Fibroblast of mammary gland (primary cell): Measurements from ENCODE around the gene DMPK.

Experiments used
- DNase-seq: peaks from one replicate; pipeline ENCODE4 v3.0.0-alpha.2; 2010; ENCODE audit warnings: low read depth
- H3K4me3 ChIP-seq: 2 replicates; pipeline ENCODE4 v1.5.1; 2011; ENCODE audit warnings: low read depth, mild to moderate bottlenecking, low read length, moderate library complexity; ENCODE audit not compliant: control insufficient read depth
- TF ChIP-seq, protein P1 (sequence below): conservative IDR thresholded peaks from 2 replicates; pipeline ENCODE4 v1.5.1; 2011; ENCODE audit warnings: low read depth, low read length, inconsistent platforms; ENCODE audit not compliant: control insufficient read depth, insufficient read depth

DMPK gene

DNA sequence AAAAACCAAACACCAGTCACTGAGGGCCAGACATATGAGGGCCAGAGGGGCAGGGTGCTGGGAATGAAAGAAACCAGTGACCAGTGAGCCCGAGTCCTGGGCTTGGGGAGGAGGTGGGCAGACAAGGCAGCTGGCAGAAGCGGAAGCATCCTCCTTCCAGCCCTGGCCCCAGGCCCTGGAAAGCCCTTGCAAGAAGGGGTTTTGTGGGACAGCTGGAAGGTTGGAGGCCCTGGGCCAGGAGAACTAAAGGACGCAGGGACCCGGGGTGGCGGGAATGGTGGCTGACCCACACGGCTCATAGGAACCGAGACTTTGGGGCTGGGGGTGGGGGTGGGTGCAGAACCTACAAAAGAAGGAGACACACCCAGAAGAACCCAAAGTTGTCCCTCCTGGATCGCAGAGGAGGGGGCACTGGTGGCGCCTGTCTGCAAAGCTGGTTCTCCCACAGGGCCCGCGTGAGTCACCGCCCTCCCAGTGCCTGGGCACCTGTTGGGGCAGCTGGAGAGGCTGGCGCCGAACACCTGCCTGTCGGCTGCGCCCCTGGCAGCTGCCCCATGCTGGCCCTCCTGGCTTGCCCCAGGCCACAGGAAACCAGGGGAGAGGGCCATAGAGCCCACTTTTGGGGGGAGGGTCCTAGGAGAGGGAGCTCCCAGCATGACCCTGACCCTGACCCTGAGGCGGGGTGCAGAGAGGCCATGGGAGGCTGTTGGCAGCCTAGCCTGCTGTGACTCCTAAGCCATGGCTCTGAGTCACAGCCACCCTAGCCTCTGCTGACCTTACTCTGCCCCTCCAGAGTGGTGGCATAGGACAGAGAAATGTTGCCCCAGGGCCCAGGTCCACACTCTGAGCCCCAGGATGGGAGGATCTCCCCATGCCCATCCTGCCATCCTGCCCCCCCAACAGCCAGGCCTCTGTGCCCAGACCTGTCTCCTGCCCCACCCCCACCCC is 802 bp downstream of the DMPK start:
- H3K4me3 ChIP-seq: peak overlapping the region; percentile 24
- DNase-seq: no peak
- TF ChIP-seq, protein P1, sequence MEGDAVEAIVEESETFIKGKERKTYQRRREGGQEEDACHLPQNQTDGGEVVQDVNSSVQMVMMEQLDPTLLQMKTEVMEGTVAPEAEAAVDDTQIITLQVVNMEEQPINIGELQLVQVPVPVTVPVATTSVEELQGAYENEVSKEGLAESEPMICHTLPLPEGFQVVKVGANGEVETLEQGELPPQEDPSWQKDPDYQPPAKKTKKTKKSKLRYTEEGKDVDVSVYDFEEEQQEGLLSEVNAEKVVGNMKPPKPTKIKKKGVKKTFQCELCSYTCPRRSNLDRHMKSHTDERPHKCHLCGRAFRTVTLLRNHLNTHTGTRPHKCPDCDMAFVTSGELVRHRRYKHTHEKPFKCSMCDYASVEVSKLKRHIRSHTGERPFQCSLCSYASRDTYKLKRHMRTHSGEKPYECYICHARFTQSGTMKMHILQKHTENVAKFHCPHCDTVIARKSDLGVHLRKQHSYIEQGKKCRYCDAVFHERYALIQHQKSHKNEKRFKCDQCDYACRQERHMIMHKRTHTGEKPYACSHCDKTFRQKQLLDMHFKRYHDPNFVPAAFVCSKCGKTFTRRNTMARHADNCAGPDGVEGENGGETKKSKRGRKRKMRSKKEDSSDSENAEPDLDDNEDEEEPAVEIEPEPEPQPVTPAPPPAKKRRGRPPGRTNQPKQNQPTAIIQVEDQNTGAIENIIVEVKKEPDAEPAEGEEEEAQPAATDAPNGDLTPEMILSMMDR: no peak

DNA sequence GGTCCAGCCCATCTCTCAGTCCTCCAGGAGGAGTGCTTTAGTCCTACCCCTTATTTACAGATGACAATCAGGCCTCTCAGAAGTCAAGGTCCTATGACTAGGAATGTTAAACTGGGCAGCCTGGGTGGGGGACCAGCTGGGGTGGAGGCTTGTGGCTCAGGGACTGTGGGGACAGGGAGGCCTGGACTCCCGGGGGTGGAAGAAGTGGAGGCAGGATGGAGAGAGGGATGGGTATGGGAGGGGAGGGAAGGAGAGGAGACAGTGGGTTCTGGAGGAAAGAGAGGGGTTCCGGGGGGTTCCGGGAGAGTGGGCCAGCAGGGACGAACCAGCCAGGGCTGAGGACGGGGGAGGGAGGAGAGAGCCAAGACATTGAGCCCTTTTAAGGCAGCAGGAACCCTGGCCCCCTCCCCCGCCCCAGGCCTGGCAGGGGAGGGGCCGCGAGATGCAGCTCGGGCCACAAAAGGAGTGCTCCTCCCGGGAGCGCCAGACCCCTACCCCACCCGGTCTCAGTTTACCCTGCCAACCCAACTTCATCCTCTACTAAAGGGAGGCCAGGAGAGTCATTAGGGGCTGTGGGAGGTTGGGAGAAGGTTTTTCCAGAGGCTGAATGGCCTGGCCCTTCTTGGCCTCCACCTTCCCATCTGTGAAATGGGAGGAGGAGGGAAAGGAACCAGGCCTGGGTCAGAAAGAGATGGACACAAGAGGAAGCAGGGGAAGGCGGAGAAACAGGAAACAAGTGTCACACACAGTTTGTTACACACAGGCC is 1.7 kb downstream of the DMPK start:
- no peak overlapping the region for H3K4me3 ChIP-seq
- DNase-seq: no peak
- TF ChIP-seq, protein P1: no peak

DNA sequence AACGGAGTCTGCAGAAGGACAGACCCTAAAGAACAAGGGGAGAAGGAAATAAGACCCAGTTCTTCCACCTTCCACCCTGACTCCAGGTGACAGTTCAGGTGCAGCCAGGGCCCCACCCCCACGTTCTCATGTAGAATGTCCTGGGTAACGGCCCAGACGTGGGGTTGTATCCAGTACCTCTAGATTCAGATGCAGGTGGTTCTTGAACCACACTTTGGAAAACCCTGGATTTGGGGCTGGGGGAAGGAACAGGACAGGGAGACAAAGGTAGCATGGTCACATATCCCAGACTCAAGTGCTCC is 2.2 kb downstream of the DMPK start:
- no peak overlapping the region for H3K4me3 ChIP-seq
- no peak for DNase-seq

DNA sequence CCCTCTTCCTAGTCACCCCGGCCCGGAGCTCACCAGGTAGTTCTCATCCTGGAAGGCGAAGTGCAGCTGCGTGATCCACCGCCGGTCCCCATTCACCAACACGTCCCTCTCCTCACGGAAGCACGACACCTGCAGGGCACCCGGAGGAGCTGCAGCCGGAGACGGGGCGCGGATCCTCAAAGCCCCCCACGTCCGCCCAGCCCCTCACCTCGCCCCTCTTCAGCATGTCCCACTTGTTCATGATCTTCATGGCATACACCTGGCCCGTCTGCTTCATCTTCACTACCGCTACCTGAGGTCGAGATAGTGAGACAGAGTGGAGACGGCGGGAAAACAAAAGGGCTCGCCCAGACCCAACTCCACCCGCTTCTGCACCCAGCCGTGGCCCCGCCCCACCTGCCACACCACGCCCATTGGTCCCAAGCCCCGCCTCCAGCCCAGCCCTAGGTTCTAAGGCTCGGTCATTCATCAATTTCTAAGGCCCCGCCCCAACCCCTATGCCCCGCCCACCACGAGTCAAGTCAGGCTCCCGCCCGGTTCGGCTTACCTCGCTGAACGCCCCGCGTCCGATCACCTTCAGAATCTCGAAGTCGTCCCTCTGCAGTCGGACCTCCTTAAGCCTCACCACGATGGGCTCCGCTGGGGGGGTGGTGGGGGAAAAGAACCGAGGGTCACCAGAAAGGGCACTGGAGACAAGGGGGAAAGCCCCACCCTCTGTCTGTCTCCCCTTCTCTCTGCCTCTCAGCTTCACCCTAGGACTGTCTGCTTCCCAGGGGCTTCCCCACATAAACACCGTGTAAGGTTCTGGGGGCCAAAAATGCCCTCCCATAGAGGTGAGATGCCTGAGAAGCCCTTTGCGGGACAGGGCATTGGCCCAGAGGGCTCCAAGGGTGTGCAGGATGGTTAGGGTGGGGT is 2.8 kb downstream of the DMPK start:
- TF ChIP-seq, protein P1: peak; percentile 8
- peak; percentile 53 for DNase-seq
- H3K4me3 ChIP-seq: no peak overlapping the region

More for the DNA sequence above, 2.2 kb downstream of the DMPK start:
- TF ChIP-seq, protein P1: no peak

DNA sequence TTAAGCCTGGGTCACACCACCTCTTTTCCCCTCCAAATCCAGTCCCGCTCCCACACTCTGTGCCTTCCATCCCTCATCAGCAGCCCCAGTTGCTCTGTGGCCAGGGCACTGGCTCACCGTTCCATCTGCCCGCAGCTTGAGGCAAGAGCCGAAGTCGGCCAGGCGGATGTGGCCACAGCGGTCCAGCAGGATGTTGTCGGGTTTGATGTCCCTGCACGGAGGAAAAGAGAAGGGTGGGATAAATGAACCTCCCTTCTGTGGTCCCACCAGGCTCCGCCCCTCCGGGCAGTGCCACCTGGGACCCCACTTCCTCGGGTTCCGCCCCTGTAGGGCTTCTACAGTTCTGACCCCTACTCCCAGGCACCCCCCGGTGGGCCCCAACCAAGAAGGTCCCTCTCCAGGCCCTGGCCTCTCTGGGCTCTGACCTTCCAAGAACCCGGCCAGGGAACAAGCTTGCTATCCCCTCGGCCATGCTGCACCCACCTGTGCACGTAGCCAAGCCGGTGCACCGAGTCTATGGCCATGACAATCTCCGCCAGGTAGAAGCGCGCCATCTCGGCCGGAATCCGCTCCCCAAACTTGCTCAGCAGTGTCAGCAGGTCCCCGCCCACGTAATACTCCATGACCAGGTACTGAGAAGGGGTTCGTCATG is 4.2 kb downstream of the DMPK start:
- H3K4me3 ChIP-seq: no peak overlapping the region
- TF ChIP-seq, protein P1: no peak
- no peak for DNase-seq
